HCT116 (cell line): ENCODE measurements around the gene ELFN2. TPM values are rescaled to one million over a fixed set of nuclear protein-coding genes. Genes with fewer than 3 reads are reported as not detected.

ENCODE experiments used
- ATAC-seq: fragments of 200-7000 bp; cut with Tn5 transposase; 2 replicates; pipeline ENCODE4 v1.9.1; 2020; ENCODE audit warnings: mild to moderate bottlenecking, moderate library complexity
- BruUV-seq: library from RNA; stranded (reverse); fragments of 400-500 nt; replicated peaks from 2 replicates; lab custom pipeline; 2021; lab: Mats Ljungman, UMichigan
- CTCF ChIA-PET: fragments of 300-600 bp; sonication (Branson Sonifier 250); formaldehyde crosslinking; loops from one replicate; lab custom pipeline; 2021; ENCODE audit warnings: antibody characterized with exemption; lab: Charles Lee
- POLR2A ChIA-PET: fragments of 300-600, 350-600 bp; sonication (Branson Sonifier 250); formaldehyde crosslinking; loops from one replicate; lab custom pipeline; 2021; ENCODE audit warnings: antibody characterized with exemption; lab: Charles Lee
- RAD21 ChIA-PET, 2 experiments: fragments of 300-600 bp; sonication (Branson Sonifier 250); formaldehyde crosslinking; loops; one replicate each; lab custom pipeline; 2023; ENCODE audit warnings: low total read pairs in 2 of 2; ENCODE audit not compliant: uncharacterized antibody in 2 of 2, unreplicated experiment in 2 of 2, low non-redundant PET in 1 of 2; lab: Charles Lee
- DNase-seq: peaks from one replicate; pipeline ENCODE4 v3.0.0-alpha.2; 2010; ENCODE audit warnings: low read depth, low spot score
- H2AFZ ChIP-seq: fragments of 200-600 bp; shearing (Covaris generic), sonication (generic); 2 replicates; pipeline ENCODE4 v1.6.1; 2017; ENCODE audit warnings: low read depth, mixed run types, mixed read lengths, antibody characterized with exemption, low read length; ENCODE audit not compliant: poor library complexity, severe bottlenecking
- H3K27ac ChIP-seq: 2 replicates; pipeline ENCODE4 v1.5.1; 2012; ENCODE audit warnings: low read depth, low read length
- H3K27me3 ChIP-seq: fragments of 200-600 bp; sonication (generic); 2 replicates; pipeline ENCODE4 v1.6.1; 2016; ENCODE audit warnings: mixed run types, low read length, mixed read lengths; ENCODE audit not compliant: insufficient read depth
- H3K36me3 ChIP-seq, 2 experiments: fragments of 200-500 bp in 1 of 2; fragments of 200-600 bp in 1 of 2; sonication (Bioruptor generic) in 1 of 2; sonication (generic) in 1 of 2; 2 replicates each; pipeline versions ENCODE4 v1.5.1 to v1.6.1; 2014 to 2016; ENCODE audit warnings: low read length in 2 of 2, inconsistent platforms in 1 of 2, mixed read lengths in 1 of 2, mixed run types in 1 of 2; ENCODE audit not compliant: insufficient read depth in 2 of 2, control insufficient read depth in 1 of 2
- H3K4me1 ChIP-seq, 2 experiments: fragments of 200-600 bp in 1 of 2; sonication (generic) in 1 of 2; 2 replicates each; pipeline versions ENCODE4 v1.5.1 to v1.6.1; 2012 to 2017; ENCODE audit warnings: low read length in 2 of 2, inconsistent platforms in 1 of 2, mild to moderate bottlenecking in 1 of 2, mixed read lengths in 1 of 2, mixed run types in 1 of 2, moderate library complexity in 1 of 2; ENCODE audit not compliant: insufficient read depth in 2 of 2, control insufficient read depth in 1 of 2
- H3K4me2 ChIP-seq: fragments of 200-600 bp; sonication (generic); 2 replicates; pipeline ENCODE4 v1.6.1; 2017; ENCODE audit warnings: mixed run types, low read length, mixed read lengths
- H3K4me3 ChIP-seq, 2 experiments: fragments of 200-600 bp in 1 of 2; sonication (generic) in 1 of 2; replicated peaks in 1 of 2; 2 replicates each; pipeline ENCODE4 v1.5.1; 2011 to 2016; ENCODE audit warnings: low read length in 2 of 2, control low read depth in 1 of 2, low read depth in 1 of 2, mild to moderate bottlenecking in 1 of 2, mixed read lengths in 1 of 2, mixed run types in 1 of 2
- H3K79me2 ChIP-seq: fragments of 200-600 bp; sonication (generic); 2 replicates; pipeline ENCODE4 v1.6.1; 2017; ENCODE audit warnings: mild to moderate bottlenecking, mixed run types, low read length, moderate library complexity, mixed read lengths; ENCODE audit not compliant: insufficient read depth
- H3K9ac ChIP-seq: fragments of 200-600 bp; sonication (generic); 2 replicates; pipeline ENCODE4 v1.6.1; 2016; ENCODE audit warnings: low read length, mixed read lengths
- H3K9me2 ChIP-seq: fragments of 200-600 bp; sonication (generic), shearing (Covaris generic); 2 replicates; pipeline ENCODE4 v1.6.1; 2017; ENCODE audit warnings: mixed run types, mild to moderate bottlenecking, moderate library complexity; ENCODE audit not compliant: insufficient read depth
- H3K9me3 ChIP-seq, 2 experiments: fragments of 200-500 bp in 1 of 2; fragments of 200-600 bp in 1 of 2; sonication (Bioruptor generic) in 1 of 2; sonication (generic) in 1 of 2; 2 replicates each; pipeline ENCODE4 v1.6.1; 2014 to 2017; ENCODE audit warnings: low read length in 2 of 2, mixed read lengths in 2 of 2, inconsistent platforms in 1 of 2, low read depth in 1 of 2, mild to moderate bottlenecking in 1 of 2, mixed run types in 1 of 2, moderate library complexity in 1 of 2; ENCODE audit not compliant: control insufficient read depth in 1 of 2, insufficient read depth in 1 of 2
- H4K20me1 ChIP-seq: fragments of 200-600 bp; sonication (generic), shearing (Covaris generic); 2 replicates; pipeline ENCODE4 v1.6.1; 2017; ENCODE audit warnings: mixed run types, mild to moderate bottlenecking, moderate library complexity; ENCODE audit not compliant: insufficient read depth
- CBX3 ChIP-seq: IDR thresholded peaks from 2 replicates; pipeline ENCODE4 v1.6.1; 2012; ENCODE audit warnings: low read depth
- CEBPB ChIP-seq: IDR thresholded peaks from 2 replicates; pipeline ENCODE4 v1.6.1; 2012; ENCODE audit warnings: low read depth
- EGR1 ChIP-seq: IDR thresholded peaks from 2 replicates; pipeline ENCODE4 v1.6.1; 2012; ENCODE audit warnings: low read depth
- EZH2 ChIP-seq: fragments of 200-600 bp; sonication (generic); IDR thresholded peaks from 2 replicates; pipeline ENCODE4 v1.6.1; 2017; ENCODE audit warnings: antibody characterized with exemption, mixed run types
- EZH2phosphoT487 ChIP-seq: fragments of 200-600 bp; IDR thresholded peaks from 2 replicates; pipeline ENCODE4 v1.6.1; 2018; ENCODE audit warnings: antibody characterized with exemption, borderline replicate concordance
- FOSL1 ChIP-seq: IDR thresholded peaks from 2 replicates; pipeline ENCODE4 v1.6.1; 2012; ENCODE audit warnings: low read depth
- JUND ChIP-seq: IDR thresholded peaks from 2 replicates; pipeline ENCODE4 v1.6.1; 2012
- MAX ChIP-seq: IDR thresholded peaks from 2 replicates; pipeline ENCODE4 v1.6.1; 2012
- POLR2A ChIP-seq: IDR thresholded peaks from 2 replicates; pipeline ENCODE4 v1.7.0; 2011; ENCODE audit warnings: borderline replicate concordance; ENCODE audit not compliant: insufficient read depth, insufficient read length; ENCODE audit errors: extremely low read depth
- POLR2AphosphoS5 ChIP-seq: IDR thresholded peaks from 2 replicates; pipeline ENCODE4 v1.6.1; 2011; ENCODE audit warnings: mild to moderate bottlenecking, low read depth, low read length, moderate library complexity
- SIN3A ChIP-seq: IDR thresholded peaks from 2 replicates; pipeline ENCODE4 v1.6.1; 2012; ENCODE audit warnings: low read depth
- SP1 ChIP-seq: IDR thresholded peaks from 2 replicates; pipeline ENCODE4 v1.6.1; 2012; ENCODE audit warnings: low read depth
- SRF ChIP-seq: IDR thresholded peaks from 2 replicates; pipeline ENCODE4 v1.6.1; 2012; ENCODE audit warnings: low read depth
- TCF7L2 ChIP-seq: IDR thresholded peaks from 2 replicates; pipeline ENCODE4 v1.7.0; 2011; ENCODE audit warnings: borderline replicate concordance, inconsistent platforms; ENCODE audit not compliant: insufficient read depth, insufficient read length; ENCODE audit errors: extremely low read depth
- ZFX ChIP-seq: fragments of 450-650 bp; IDR thresholded peaks from 2 replicates; pipeline ENCODE4 v1.6.1; 2017
- ZNF274 ChIP-seq: fragments of 200-500 bp; sonication (Bioruptor generic); IDR thresholded peaks from 2 replicates; pipeline ENCODE4 v1.6.1; 2014; ENCODE audit warnings: mild to moderate bottlenecking, low read depth, low read length, inconsistent platforms
- intact Hi-C: fragments of 100-400 bp; cut with micrococcal nuclease; formaldehyde crosslinking; loops from 2 replicates; pipeline ENCODE4 v1.10.0; 2022
- total RNA-seq: library from RNA; stranded (reverse); gene quantifications from one replicate; pipeline ENCODE4 v1.2.1, GENCODE V29; 2021; ENCODE audit not compliant: unreplicated experiment
- TF ChIP-seq, protein P1 (sequence below): IDR thresholded peaks from 2 replicates; pipeline ENCODE4 v1.6.1; 2011; ENCODE audit warnings: mild to moderate bottlenecking, low read length, moderate library complexity; ENCODE audit not compliant: insufficient replicate concordance; ENCODE audit errors: extremely low read depth
- TF ChIP-seq, protein P2 (sequence below), 3 experiments: fragments of 200-600 bp in 1 of 3; sonication (generic) in 1 of 3; IDR thresholded peaks in 2 of 3; conservative IDR thresholded peaks in 1 of 3; 2 replicates each; pipeline ENCODE4 v1.5.1; 2012 to 2017; ENCODE audit warnings: low read depth in 2 of 3, low read length in 2 of 3, antibody characterized with exemption in 1 of 3, borderline replicate concordance in 1 of 3, control low read depth in 1 of 3, mild to moderate bottlenecking in 1 of 3, mixed read lengths in 1 of 3, mixed run types in 1 of 3, moderate library complexity in 1 of 3; ENCODE audit not compliant: insufficient read depth in 1 of 3

Gene ELFN2
- total RNA-seq, 1 experiment from 2014 or later = 45.4 TPM

- H3K9ac ChIP-seq = no peak overlapping the region
- TF ChIP-seq ZNF274 = no peak
- no peak for TF ChIP-seq EGR1
- no peak for TF ChIP-seq CBX3
- TF ChIP-seq ZFX = no peak
- TF ChIP-seq JUND = no peak
- no peak for TF ChIP-seq SP1
- no peak for TF ChIP-seq EZH2
- no peak for TF ChIP-seq TCF7L2
- TF ChIP-seq EZH2phosphoT487 = no peak
- no peaks in the 10 kb centered on the region for H3K9me2 ChIP-seq
- no peak overlapping the region for H3K4me3 ChIP-seq
- DNase-seq = no peak
- H2AFZ ChIP-seq = no peak overlapping the region
- ChIA-PET CTCF (no interaction called here), POLR2A (no interaction called here), RAD21 (no interaction called here)
- H3K27ac ChIP-seq = no peak overlapping the region
- ATAC-seq = no peak
- intact Hi-C loops = no loop called here
- no peaks in the 10 kb centered on the region for H3K9me3 ChIP-seq
- no TSS peak for BruUV-seq
- H4K20me1 ChIP-seq = no peaks in the 10 kb centered on the region
- H3K4me1 ChIP-seq = peaks cover 0 to 10% of the 10 kb centered on the region in 2 experiments; a peak in 1 of 4 replicates
- H3K4me2 ChIP-seq = no peak overlapping the region
- no peaks in the 10 kb centered on the region for H3K27me3 ChIP-seq
- H3K36me3 ChIP-seq = no peaks in the 10 kb centered on the region; a peak in 1 of 4 replicates
- no peaks in the 10 kb centered on the region for H3K79me2 ChIP-seq
These were observed 55.4 kb downstream of the ELFN2 start for GRCh38 chr22:37371911-37372310.

DNA sequence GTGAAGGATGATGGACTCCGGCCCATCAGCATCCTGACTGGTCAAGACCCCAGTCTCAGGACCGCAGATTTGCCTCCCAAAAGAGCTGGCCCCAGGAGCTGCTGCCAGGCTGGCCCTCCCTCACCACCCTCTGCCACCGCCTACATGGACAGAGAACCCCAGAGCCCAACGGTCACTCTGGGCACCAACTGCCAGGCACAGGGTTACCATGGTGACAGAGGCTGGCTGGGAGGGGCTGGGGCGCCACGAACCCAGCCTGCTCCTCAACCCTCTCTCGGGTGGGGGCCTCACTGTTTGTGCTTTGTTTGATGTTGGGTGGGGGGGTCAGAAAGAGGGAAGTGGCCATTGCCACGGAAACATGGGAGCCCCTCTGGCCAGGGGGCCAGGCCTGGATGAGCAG, 55.8 kb downstream of the ELFN2 start:
- no peaks in the 10 kb centered on the region for H3K9me3 ChIP-seq
- ChIA-PET CTCF (no interaction called here), POLR2A (no interaction called here), RAD21 (no interaction called here)
- H3K4me2 ChIP-seq = no peak overlapping the region
- ATAC-seq = no peak
- no peak overlapping the region for H3K27ac ChIP-seq
- intact Hi-C loops = no loop called here
- H3K27me3 ChIP-seq = no peaks in the 10 kb centered on the region
- H3K36me3 ChIP-seq = no peaks in the 10 kb centered on the region; a peak in 1 of 4 replicates
- no TSS peak for BruUV-seq
- TF ChIP-seq JUND = no peak
- no peak for TF ChIP-seq POLR2A
- TF ChIP-seq, protein P1, sequence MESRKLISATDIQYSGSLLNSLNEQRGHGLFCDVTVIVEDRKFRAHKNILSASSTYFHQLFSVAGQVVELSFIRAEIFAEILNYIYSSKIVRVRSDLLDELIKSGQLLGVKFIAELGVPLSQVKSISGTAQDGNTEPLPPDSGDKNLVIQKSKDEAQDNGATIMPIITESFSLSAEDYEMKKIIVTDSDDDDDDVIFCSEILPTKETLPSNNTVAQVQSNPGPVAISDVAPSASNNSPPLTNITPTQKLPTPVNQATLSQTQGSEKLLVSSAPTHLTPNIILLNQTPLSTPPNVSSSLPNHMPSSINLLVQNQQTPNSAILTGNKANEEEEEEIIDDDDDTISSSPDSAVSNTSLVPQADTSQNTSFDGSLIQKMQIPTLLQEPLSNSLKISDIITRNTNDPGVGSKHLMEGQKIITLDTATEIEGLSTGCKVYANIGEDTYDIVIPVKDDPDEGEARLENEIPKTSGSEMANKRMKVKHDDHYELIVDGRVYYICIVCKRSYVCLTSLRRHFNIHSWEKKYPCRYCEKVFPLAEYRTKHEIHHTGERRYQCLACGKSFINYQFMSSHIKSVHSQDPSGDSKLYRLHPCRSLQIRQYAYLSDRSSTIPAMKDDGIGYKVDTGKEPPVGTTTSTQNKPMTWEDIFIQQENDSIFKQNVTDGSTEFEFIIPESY = no peak
- TF ChIP-seq SRF = no peak
- TF ChIP-seq, protein P2, sequence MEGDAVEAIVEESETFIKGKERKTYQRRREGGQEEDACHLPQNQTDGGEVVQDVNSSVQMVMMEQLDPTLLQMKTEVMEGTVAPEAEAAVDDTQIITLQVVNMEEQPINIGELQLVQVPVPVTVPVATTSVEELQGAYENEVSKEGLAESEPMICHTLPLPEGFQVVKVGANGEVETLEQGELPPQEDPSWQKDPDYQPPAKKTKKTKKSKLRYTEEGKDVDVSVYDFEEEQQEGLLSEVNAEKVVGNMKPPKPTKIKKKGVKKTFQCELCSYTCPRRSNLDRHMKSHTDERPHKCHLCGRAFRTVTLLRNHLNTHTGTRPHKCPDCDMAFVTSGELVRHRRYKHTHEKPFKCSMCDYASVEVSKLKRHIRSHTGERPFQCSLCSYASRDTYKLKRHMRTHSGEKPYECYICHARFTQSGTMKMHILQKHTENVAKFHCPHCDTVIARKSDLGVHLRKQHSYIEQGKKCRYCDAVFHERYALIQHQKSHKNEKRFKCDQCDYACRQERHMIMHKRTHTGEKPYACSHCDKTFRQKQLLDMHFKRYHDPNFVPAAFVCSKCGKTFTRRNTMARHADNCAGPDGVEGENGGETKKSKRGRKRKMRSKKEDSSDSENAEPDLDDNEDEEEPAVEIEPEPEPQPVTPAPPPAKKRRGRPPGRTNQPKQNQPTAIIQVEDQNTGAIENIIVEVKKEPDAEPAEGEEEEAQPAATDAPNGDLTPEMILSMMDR (IDR thresholded peaks at IDR 0.05 in 2 of 3, conservative IDR thresholded peaks at IDR 0.05 in 1 of 3; ENCODE audit: borderline replicate concordance in 1 of 3, insufficient read depth in 1 of 3, low read depth in 2 of 3, low read length in 2 of 3) = no peak
- no peak for TF ChIP-seq FOSL1
- no peak for TF ChIP-seq EZH2
- TF ChIP-seq TCF7L2 = no peak
- no peak for TF ChIP-seq POLR2AphosphoS5
- TF ChIP-seq CEBPB = no peak
- TF ChIP-seq MAX = no peak
- no peak for TF ChIP-seq SP1
- no peak for TF ChIP-seq SIN3A
- TF ChIP-seq, all 23 proteins: peak for 0
- peaks cover 0 to 6% of the 10 kb centered on the region in 2 experiments; a peak in 1 of 4 replicates for H3K4me1 ChIP-seq
- no peak overlapping the region for H3K4me3 ChIP-seq
- no peaks in the 10 kb centered on the region for H3K9me2 ChIP-seq
- H4K20me1 ChIP-seq = no peaks in the 10 kb centered on the region
- H3K79me2 ChIP-seq = no peaks in the 10 kb centered on the region
- no peak for DNase-seq
- H2AFZ ChIP-seq = no peak overlapping the region
- H3K9ac ChIP-seq = no peak overlapping the region
